Measurements from ENCODE around the gene SLC35F4. TPM values are rescaled to one million over a fixed set of nuclear protein-coding genes. Genes with fewer than 3 reads are reported as not detected.

The SLC35F4 gene
- total and polyA plus RNA-seq, 2 of the 4 experiments (the other 2 are of a cell fraction), result not detected

DNA sequence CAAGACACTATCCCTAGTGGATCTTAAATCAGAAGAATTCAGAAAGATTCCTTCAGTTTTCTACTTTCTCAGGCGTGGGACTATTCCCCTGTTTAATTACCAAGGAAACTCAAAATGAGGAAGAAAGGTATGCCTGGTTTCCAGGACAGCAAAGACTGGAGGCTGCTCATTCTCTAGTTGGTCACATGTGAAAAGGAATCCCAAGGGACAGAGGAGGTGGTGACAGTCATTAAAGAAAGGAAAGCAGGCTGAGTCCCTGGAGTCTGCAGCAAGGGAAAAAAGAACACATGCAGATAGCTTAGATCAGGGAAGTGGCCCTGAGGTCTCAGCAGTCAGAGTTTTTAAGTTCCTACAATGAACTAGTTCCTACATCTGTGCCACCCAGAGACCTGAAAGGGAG, 206.8 kb downstream of the SLC35F4 start:
- Histone ChIP-seq H2AK5ac (ENCODE audit: low read depth, low read length) (no peak overlapping the region), H3K4me2 (ENCODE audit: low read depth, low read length) (no peak overlapping the region), H4K20me1 (ENCODE audit: insufficient read depth, low read length) (no peaks in the 10 kb centered on the region), H3K23ac (ENCODE audit: low read depth, low read length) (no peak overlapping the region), H4K91ac (ENCODE audit: insufficient read depth, low read depth, low read length) (no peak overlapping the region), H4K5ac (ENCODE audit: low read depth, low read length) (no peak overlapping the region), H2BK15ac (ENCODE audit: low read depth, low read length) (no peak overlapping the region), H2BK20ac (ENCODE audit: low read depth, low read length) (no peak overlapping the region), H3K4me1 (ENCODE audit: control insufficient read depth, insufficient read depth, low read length) (no peaks in the 10 kb centered on the region), H3K14ac (replicated peaks; ENCODE audit: low read depth, low read length) (no peak overlapping the region), H3K4me3 (ENCODE audit: insufficient read depth, low read depth, low read length) (no peak overlapping the region), H2AK9ac (replicated peaks; ENCODE audit: low read depth, low read length, poor library complexity) (no peak overlapping the region), H2BK120ac (ENCODE audit: low read depth, low read length) (no peak overlapping the region), H3K79me1 (ENCODE audit: low read depth in 1 of 2, low read length in 2 of 2) (no peaks in the 10 kb centered on the region), H3K4ac (ENCODE audit: low read depth, low read length) (no peak overlapping the region), H2BK5ac (ENCODE audit: low read depth, low read length, poor library complexity, severe bottlenecking) (no peak overlapping the region), H3K56ac (ENCODE audit: extremely low read depth, insufficient read depth, low read length) (no peak overlapping the region), H3K18ac (ENCODE audit: low read depth, low read length) (no peak overlapping the region), H2AFZ (replicated peaks; ENCODE audit: low read length, poor library complexity) (no peak overlapping the region), H3K9me3 (ENCODE audit: control insufficient read depth, insufficient read depth, low read length) (peaks cover 5% of the 10 kb centered on the region; the same call in 1 of the 2 replicates), H3K27ac (ENCODE audit: insufficient read depth, low read length) (no peak overlapping the region), H3K9ac (ENCODE audit: low read depth, low read length) (no peak overlapping the region), H3K9me1 (ENCODE audit: insufficient read depth, low read length) (no peaks in the 10 kb centered on the region), H4K8ac (ENCODE audit: low read depth in 2 of 2, low read length in 2 of 2) (no peak overlapping the region), H3K36me3 (ENCODE audit: control insufficient read depth, insufficient read depth, low read length) (no peaks in the 10 kb centered on the region), H3K27me3 (ENCODE audit: control insufficient read depth, insufficient read depth, low read length) (no peaks in the 10 kb centered on the region)
- no CpG with 5 or more reads among the region's 1 CpG for WGBS, 2 experiments (ENCODE audit: extremely low coverage in 2 of 2, insufficient read length in 1 of 2)
- no peak for ATAC-seq (ENCODE audit: low read depth)
- DNase-seq, result no peak
- BruUV-seq (replicated peaks), result no TSS peak
- TF ChIP-seq RFX5 (IDR thresholded peaks at IDR 0.05; ENCODE audit: low read depth, low read length) (no peak), RCOR1 (IDR thresholded peaks at IDR 0.05; ENCODE audit: insufficient replicate concordance, low read length) (no peak), CHD1 (IDR thresholded peaks at IDR 0.05; ENCODE audit: low read depth, low read length) (no peak), BHLHE40 (IDR thresholded peaks at IDR 0.05; ENCODE audit: low read depth, low read length) (no peak), FOS (IDR thresholded peaks at IDR 0.05; ENCODE audit: low read depth, low read length) (no peak), MAZ (IDR thresholded peaks at IDR 0.05; ENCODE audit: borderline replicate concordance, low read depth, low read length) (no peak), NFE2L2 (IDR thresholded peaks at IDR 0.05; ENCODE audit: low read depth, low read length) (no peak), CEBPB (IDR thresholded peaks at IDR 0.05; ENCODE audit: low read depth, low read length) (no peak), SMC3 (IDR thresholded peaks at IDR 0.05; ENCODE audit: low read depth, low read length) (no peak), MXI1 (IDR thresholded peaks at IDR 0.05; ENCODE audit: borderline replicate concordance, low read depth, low read length) (no peak), POLR2A (IDR thresholded peaks at IDR 0.05; ENCODE audit: low read depth, low read length) (no peak), RAD21 (IDR thresholded peaks at IDR 0.05; ENCODE audit: low read length) (no peak), MAFK (IDR thresholded peaks at IDR 0.05; ENCODE audit: low read depth, low read length) (no peak)
- TF ChIP-seq, protein P1, sequence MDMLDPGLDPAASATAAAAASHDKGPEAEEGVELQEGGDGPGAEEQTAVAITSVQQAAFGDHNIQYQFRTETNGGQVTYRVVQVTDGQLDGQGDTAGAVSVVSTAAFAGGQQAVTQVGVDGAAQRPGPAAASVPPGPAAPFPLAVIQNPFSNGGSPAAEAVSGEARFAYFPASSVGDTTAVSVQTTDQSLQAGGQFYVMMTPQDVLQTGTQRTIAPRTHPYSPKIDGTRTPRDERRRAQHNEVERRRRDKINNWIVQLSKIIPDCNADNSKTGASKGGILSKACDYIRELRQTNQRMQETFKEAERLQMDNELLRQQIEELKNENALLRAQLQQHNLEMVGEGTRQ (IDR thresholded peaks at IDR 0.05; ENCODE audit: low read depth, low read length), result no peak
- TF ChIP-seq, protein P2, sequence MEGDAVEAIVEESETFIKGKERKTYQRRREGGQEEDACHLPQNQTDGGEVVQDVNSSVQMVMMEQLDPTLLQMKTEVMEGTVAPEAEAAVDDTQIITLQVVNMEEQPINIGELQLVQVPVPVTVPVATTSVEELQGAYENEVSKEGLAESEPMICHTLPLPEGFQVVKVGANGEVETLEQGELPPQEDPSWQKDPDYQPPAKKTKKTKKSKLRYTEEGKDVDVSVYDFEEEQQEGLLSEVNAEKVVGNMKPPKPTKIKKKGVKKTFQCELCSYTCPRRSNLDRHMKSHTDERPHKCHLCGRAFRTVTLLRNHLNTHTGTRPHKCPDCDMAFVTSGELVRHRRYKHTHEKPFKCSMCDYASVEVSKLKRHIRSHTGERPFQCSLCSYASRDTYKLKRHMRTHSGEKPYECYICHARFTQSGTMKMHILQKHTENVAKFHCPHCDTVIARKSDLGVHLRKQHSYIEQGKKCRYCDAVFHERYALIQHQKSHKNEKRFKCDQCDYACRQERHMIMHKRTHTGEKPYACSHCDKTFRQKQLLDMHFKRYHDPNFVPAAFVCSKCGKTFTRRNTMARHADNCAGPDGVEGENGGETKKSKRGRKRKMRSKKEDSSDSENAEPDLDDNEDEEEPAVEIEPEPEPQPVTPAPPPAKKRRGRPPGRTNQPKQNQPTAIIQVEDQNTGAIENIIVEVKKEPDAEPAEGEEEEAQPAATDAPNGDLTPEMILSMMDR (conservative IDR thresholded peaks at IDR 0.05; ENCODE audit: low read depth, low read length), result no peak
- TF ChIP-seq, protein P3, sequence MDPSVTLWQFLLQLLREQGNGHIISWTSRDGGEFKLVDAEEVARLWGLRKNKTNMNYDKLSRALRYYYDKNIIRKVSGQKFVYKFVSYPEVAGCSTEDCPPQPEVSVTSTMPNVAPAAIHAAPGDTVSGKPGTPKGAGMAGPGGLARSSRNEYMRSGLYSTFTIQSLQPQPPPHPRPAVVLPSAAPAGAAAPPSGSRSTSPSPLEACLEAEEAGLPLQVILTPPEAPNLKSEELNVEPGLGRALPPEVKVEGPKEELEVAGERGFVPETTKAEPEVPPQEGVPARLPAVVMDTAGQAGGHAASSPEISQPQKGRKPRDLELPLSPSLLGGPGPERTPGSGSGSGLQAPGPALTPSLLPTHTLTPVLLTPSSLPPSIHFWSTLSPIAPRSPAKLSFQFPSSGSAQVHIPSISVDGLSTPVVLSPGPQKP (IDR thresholded peaks at IDR 0.05; ENCODE audit: borderline replicate concordance, low read depth, low read length), result no peak
- dilution Hi-C loops (cut with HindIII; ENCODE audit: low sequenced_read_pairs, unreplicated experiment), result no loop called here
- POLR2A ChIA-PET (ENCODE audit: unreplicated experiment), result no interaction called here
- intact Hi-C loops (cut with micrococcal nuclease), result no loop called here
- CTCF ChIA-PET, result no interaction called here
- in situ Hi-C loops (cut with MboI; ENCODE audit: low sequenced_read_pairs), result no loop called here
